NCI-H345 treated with DMSO at 0.1 percent for 48 hours (cell line): ENCODE measurements around the gene SRPK3.

ENCODE experiments used
- DNase-seq: peaks from one replicate; lab custom pipeline; 2025; ENCODE audit not compliant: unreplicated experiment; lab: John Stamatoyannopoulos, UW

The SRPK3 gene

GRCh38 chrX:153829799-153830639 is 49.2 kb downstream of the SRPK3 start, which contains the start of gene PDZD4:
Gene PDZD4, minus strand, starts transcription at chrX:153830544. Its CDS starts 246 bp downstream, at chrX:153830298.
- DNase-seq: no peak

DNA sequence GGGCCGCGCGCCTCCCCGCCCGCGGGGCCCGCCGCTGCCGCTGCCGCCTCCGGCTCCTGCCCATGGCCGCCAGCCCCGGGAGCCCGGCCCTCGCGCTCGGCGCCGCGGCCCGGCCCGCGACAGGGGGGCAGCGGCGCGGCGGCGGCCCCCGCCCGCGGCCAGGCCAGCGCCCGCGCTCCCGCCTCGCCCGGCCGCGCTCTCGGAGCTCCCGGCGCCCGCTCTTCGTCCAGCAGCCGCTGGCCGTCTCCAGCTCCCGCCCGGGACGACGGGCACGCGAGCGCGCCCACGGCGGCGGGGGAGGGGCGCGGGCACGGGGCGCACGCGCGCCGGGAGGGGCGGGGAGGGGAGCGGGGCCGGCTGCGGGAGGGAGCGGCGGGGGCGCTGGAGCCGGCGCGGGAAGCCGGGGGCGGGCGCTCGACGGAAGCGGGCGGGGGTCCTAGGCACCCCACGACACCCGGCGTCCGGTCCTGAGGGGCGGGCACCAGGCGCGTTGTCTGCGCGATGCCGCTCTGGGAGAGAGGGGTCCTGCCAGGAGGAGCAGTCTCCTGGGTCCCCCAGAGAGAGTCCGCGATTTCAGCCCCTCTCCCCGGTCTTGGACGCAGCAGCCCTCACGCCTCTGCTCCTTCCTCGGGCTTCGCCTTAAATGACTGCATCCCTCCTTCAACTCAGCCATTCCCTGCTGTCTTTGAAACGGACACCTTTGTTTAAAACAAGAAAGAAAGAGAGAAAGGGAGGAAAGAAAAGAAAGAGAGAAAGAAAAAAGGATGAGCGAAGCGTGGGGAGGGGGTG is 50.0 kb downstream of the SRPK3 start:
- DNase-seq: no peak

GRCh38 chrX:153831429-153832150 is 50.7 kb downstream of the SRPK3 start:
- DNase-seq: no peak

GRCh38 chrX:153832728-153833127 is 51.9 kb downstream of the SRPK3 start:
- no peak for DNase-seq
